ENCODE measurements around the gene RASSF3. TPM values are rescaled to one million over a fixed set of nuclear protein-coding genes. Genes with fewer than 3 reads are reported as not detected.

Gene RASSF3
- total RNA-seq, 1 donor from 2014 or later: 18.1 TPM

DNA sequence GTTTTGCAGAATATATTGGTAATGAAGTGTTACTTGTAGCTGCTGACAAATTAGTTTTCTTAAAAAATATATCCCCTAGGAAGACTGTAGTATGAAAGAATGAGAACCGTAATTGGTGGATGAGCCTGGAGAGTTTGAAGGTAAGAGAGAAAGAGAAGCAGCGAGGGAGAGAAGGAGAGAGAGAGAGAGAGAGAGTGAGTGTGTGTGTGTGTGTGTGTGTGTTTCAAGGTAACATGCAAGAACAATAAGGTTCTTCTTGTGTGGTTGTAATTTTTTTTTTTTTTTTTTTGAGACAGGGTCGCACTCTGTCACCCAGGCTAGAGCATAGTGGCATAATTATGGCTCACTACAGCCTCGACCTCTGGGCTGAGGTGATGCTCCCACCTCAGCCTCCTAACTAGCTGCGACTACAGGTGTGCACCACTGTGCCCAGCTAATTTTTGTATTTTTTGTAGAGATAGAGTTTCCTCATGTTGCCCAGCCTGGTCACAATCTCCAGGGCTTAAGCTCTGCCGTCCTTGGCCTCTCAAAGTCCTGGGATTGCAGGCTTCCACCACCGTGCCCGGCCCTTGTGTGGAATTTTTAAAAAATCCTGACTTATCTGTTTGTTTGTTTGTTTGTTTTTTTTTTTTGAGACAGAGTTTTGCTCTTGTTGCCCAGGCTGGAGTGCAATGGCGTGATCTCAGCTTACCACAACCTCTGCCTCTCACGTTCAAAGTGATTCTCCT, 73.7 kb downstream of the RASSF3 start:
- no peaks in the 10 kb centered on the region for H3K9me3 Mint-ChIP-seq
- TF ChIP-seq, protein P1, sequence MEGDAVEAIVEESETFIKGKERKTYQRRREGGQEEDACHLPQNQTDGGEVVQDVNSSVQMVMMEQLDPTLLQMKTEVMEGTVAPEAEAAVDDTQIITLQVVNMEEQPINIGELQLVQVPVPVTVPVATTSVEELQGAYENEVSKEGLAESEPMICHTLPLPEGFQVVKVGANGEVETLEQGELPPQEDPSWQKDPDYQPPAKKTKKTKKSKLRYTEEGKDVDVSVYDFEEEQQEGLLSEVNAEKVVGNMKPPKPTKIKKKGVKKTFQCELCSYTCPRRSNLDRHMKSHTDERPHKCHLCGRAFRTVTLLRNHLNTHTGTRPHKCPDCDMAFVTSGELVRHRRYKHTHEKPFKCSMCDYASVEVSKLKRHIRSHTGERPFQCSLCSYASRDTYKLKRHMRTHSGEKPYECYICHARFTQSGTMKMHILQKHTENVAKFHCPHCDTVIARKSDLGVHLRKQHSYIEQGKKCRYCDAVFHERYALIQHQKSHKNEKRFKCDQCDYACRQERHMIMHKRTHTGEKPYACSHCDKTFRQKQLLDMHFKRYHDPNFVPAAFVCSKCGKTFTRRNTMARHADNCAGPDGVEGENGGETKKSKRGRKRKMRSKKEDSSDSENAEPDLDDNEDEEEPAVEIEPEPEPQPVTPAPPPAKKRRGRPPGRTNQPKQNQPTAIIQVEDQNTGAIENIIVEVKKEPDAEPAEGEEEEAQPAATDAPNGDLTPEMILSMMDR (conservative IDR thresholded peaks at IDR 0.05): no peak
- H3K4me1 Mint-ChIP-seq: peaks cover 49% of the 10 kb centered on the region
- no peak overlapping the region for H3K27ac Mint-ChIP-seq (ENCODE audit: unreplicated experiment)
- H3K36me3 Mint-ChIP-seq (ENCODE audit: low read depth): peaks cover 4% of the 10 kb centered on the region
- H3K4me3 Mint-ChIP-seq: no peak overlapping the region
- no peak for DNase-seq (ENCODE audit: low read depth, low spot score)
- no peaks in the 10 kb centered on the region for H3K27me3 Mint-ChIP-seq (ENCODE audit: low read depth)

GRCh38 chr12:64685050-64685449, 74.8 kb downstream of the RASSF3 start:
- Mint-ChIP-seq H3K27me3 (ENCODE audit: low read depth) (no peaks in the 10 kb centered on the region), H3K4me3 (no peak overlapping the region), H3K4me1 (peaks cover 44% of the 10 kb centered on the region), H3K9me3 (no peaks in the 10 kb centered on the region), H3K36me3 (ENCODE audit: low read depth) (peaks cover 4% of the 10 kb centered on the region), H3K27ac (ENCODE audit: unreplicated experiment) (no peak overlapping the region)
- TF ChIP-seq, protein P1 (conservative IDR thresholded peaks at IDR 0.05): no peak
- DNase-seq (ENCODE audit: low read depth, low spot score): no peak

DNA sequence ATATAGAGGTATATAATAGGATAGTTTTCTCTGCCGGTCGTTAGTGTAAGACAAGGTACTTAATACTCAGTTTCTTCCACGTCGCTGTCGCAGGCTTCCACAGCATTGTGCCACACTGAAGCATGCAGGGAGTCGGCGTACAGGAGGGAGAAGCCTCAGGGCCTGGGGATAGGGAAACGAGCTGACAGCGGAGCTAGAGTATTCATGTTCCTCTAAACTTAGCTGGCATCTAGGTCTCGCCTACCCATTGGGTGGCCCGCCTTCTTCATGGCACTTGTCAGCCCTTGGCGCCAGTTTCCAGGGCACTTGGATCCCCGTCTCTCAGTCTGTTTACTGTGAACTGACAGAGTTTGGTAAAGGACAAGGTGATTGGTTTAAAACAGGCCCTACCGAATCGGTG, 75.3 kb downstream of the RASSF3 start:
- no peak overlapping the region for H3K4me3 Mint-ChIP-seq
- peaks cover 43% of the 10 kb centered on the region for H3K4me1 Mint-ChIP-seq
- TF ChIP-seq, protein P1 (conservative IDR thresholded peaks at IDR 0.05): no peak

GRCh38 chr12:64687816-64688215, 77.5 kb downstream of the RASSF3 start:
- peaks cover 6% of the 10 kb centered on the region for H3K36me3 Mint-ChIP-seq (ENCODE audit: low read depth)
- no peaks in the 10 kb centered on the region for H3K9me3 Mint-ChIP-seq
- no peak overlapping the region for H3K4me3 Mint-ChIP-seq
- peaks cover 44% of the 10 kb centered on the region for H3K4me1 Mint-ChIP-seq
- H3K27ac Mint-ChIP-seq (ENCODE audit: unreplicated experiment): peak overlapping the region; percentile 9
- TF ChIP-seq, protein P1 (conservative IDR thresholded peaks at IDR 0.05): no peak
- DNase-seq (ENCODE audit: low read depth, low spot score): no peak
- no peaks in the 10 kb centered on the region for H3K27me3 Mint-ChIP-seq (ENCODE audit: low read depth)

More for the DNA sequence above, 75.3 kb downstream of the RASSF3 start:
- no peaks in the 10 kb centered on the region for H3K9me3 Mint-ChIP-seq
- H3K36me3 Mint-ChIP-seq (ENCODE audit: low read depth): peaks cover 4% of the 10 kb centered on the region
- DNase-seq (ENCODE audit: low read depth, low spot score): no peak
- no peak overlapping the region for H3K27ac Mint-ChIP-seq (ENCODE audit: unreplicated experiment)
- no peaks in the 10 kb centered on the region for H3K27me3 Mint-ChIP-seq (ENCODE audit: low read depth)

GRCh38 chr12:64688219-64688618, 77.9 kb downstream of the RASSF3 start:
- Mint-ChIP-seq H3K4me3 (no peak overlapping the region), H3K27ac (ENCODE audit: unreplicated experiment) (peak overlapping the region; percentile 9), H3K36me3 (ENCODE audit: low read depth) (peaks cover 6% of the 10 kb centered on the region), H3K9me3 (no peaks in the 10 kb centered on the region), H3K4me1 (peaks cover 40% of the 10 kb centered on the region), H3K27me3 (ENCODE audit: low read depth) (no peaks in the 10 kb centered on the region)
- DNase-seq (ENCODE audit: low read depth, low spot score): no peak
- TF ChIP-seq, protein P1 (conservative IDR thresholded peaks at IDR 0.05): no peak
